ENCODE measurements around the gene MTUS2. TPM values are rescaled to one million over a fixed set of nuclear protein-coding genes. Genes with fewer than 3 reads are reported as not detected.

Gene MTUS2
- total and polyA plus RNA-seq, 2 of the 8 experiments (the other 6 are each of a cell fraction or from before 2014, with no cell fraction given): 0.18 to 0.80 TPM

- no peak for FAIRE-seq
- CTCF ChIA-PET (ENCODE audit: partially characterized antibody): interaction anchor here (0.9 kb wide), 1 partner anchor 14 kb away, joined by 4 read pairs; no protein-coding TSS in a partner anchor
- TF ChIP-seq BACH1 (IDR thresholded peaks at IDR 0.05; ENCODE audit: low read length) (no peak), KDM1A (IDR thresholded peaks at IDR 0.05; ENCODE audit: borderline replicate concordance, low read length) (no peak), SIN3A (conservative IDR thresholded peaks at IDR 0.05 in 1 of 2, IDR thresholded peaks at IDR 0.05 in 1 of 2; ENCODE audit: low read depth in 1 of 2, low read length in 2 of 2) (no peak), CEBPB (IDR thresholded peaks at IDR 0.05; ENCODE audit: low read depth, low read length) (no peak), RAD21 (IDR thresholded peaks at IDR 0.05 in 1 of 2, conservative IDR thresholded peaks at IDR 0.05 in 1 of 2; ENCODE audit: low read depth in 2 of 2, low read length in 2 of 2) (no peak), TAF1 (IDR thresholded peaks at IDR 0.05; ENCODE audit: low read depth, low read length) (no peak), CBX8 (IDR thresholded peaks at IDR 0.05; ENCODE audit: borderline replicate concordance, low read depth, low read length) (no peak), ZNF274 (IDR thresholded peaks at IDR 0.05; ENCODE audit: borderline replicate concordance, extremely low read depth, low read length) (no peak), EGR1 (IDR thresholded peaks at IDR 0.05; ENCODE audit: borderline replicate concordance, low read depth, low read length) (no peak), PHF8 (conservative IDR thresholded peaks at IDR 0.05; ENCODE audit: low read depth, low read length) (no peak), SUZ12 (IDR thresholded peaks at IDR 0.05; ENCODE audit: low read length) (no peak), FOSL1 (IDR thresholded peaks at IDR 0.05; ENCODE audit: insufficient read depth, low read depth, low read length) (no peak)
- TF ChIP-seq, protein P1, sequence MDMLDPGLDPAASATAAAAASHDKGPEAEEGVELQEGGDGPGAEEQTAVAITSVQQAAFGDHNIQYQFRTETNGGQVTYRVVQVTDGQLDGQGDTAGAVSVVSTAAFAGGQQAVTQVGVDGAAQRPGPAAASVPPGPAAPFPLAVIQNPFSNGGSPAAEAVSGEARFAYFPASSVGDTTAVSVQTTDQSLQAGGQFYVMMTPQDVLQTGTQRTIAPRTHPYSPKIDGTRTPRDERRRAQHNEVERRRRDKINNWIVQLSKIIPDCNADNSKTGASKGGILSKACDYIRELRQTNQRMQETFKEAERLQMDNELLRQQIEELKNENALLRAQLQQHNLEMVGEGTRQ (IDR thresholded peaks at IDR 0.05; ENCODE audit: low read length): no peak
These were observed 208.7 kb downstream of the MTUS2 start for GRCh38 chr13:29028868-29029267.

More at GRCh38 chr13:29028868-29029267, 208.7 kb downstream of the MTUS2 start:
- 89% methylated on average over 5 of the region's 5 CpGs; no CpG with 5 or more reads in 1 of the 2 experiments for WGBS, 2 experiments (ENCODE audit: extremely low coverage in 1 of 2, insufficient coverage in 1 of 2, insufficient read length in 1 of 2, insufficient replicate concordance in 2 of 2, low coverage in 1 of 2, low lambda C conversion rate in 2 of 2, missing lambda C conversion rate in 1 of 2)
- H2BK12ac ChIP-seq (ENCODE audit: low read depth, low read length): no peak overlapping the region
- no peak overlapping the region for H3K18ac ChIP-seq (ENCODE audit: extremely low read depth, low read length)
- H2BK15ac ChIP-seq (ENCODE audit: low read length): no peak overlapping the region
- no peak overlapping the region for H3K23ac ChIP-seq (ENCODE audit: insufficient read length)
- POLR2A ChIA-PET (ENCODE audit: partially characterized antibody): no interaction called here
- no peak overlapping the region for H3K4me2 ChIP-seq (ENCODE audit: insufficient read depth in 1 of 2, low read depth in 2 of 2, low read length in 2 of 2)
- H3K36me3 ChIP-seq (ENCODE audit: control insufficient read depth in 2 of 4, insufficient read depth in 4 of 4, low read length in 3 of 4): no peaks in the 10 kb centered on the region
- no peaks in the 10 kb centered on the region; a peak in 1 of 4 replicates for H3K9me3 ChIP-seq (ENCODE audit: insufficient read depth in 2 of 2, low read depth in 1 of 2, low read length in 1 of 2)
- no peaks in the 10 kb centered on the region for H3K79me1 ChIP-seq (ENCODE audit: low read depth, low read length)
- no peak for DNase-seq (ENCODE audit: low read depth in 1 of 2, low spot score in 2 of 2)
- no peaks in the 10 kb centered on the region for H3K27me3 ChIP-seq (replicated peaks in 1 of 4; ENCODE audit: control insufficient read depth in 3 of 4, extremely low read depth in 1 of 4, insufficient read depth in 3 of 4, low read length in 3 of 4)
- H3K23me2 ChIP-seq (ENCODE audit: low read depth, low read length): no peaks in the 10 kb centered on the region
- no peak overlapping the region for H3K9ac ChIP-seq (replicated peaks in 1 of 4; ENCODE audit: extremely low read depth in 1 of 4, low read depth in 3 of 4, low read length in 3 of 4)
- H3K4me3 ChIP-seq (ENCODE audit: extremely low read depth in 1 of 4, insufficient read depth in 2 of 4, low read depth in 3 of 4, low read length in 4 of 4): no peak overlapping the region
- no peak overlapping the region for H3K56ac ChIP-seq (replicated peaks; ENCODE audit: insufficient read length, low read depth, low read length)
- no peaks in the 10 kb centered on the region for H4K20me1 ChIP-seq (replicated peaks in 1 of 2; ENCODE audit: control insufficient read depth in 1 of 2, insufficient read depth in 2 of 2, low read length in 2 of 2)
- H4K5ac ChIP-seq (ENCODE audit: insufficient read length, low read depth, low read length): no peak overlapping the region
- H4K8ac ChIP-seq (ENCODE audit: extremely low read depth, insufficient read depth, low read length): no peak overlapping the region; the same call in 1 of the 2 replicates
- no peak overlapping the region for H3K4ac ChIP-seq (replicated peaks; ENCODE audit: insufficient read length, low read depth, low read length)
- no peak overlapping the region for H3K14ac ChIP-seq (ENCODE audit: insufficient read length)
- H4K91ac ChIP-seq (replicated peaks; ENCODE audit: insufficient read length, low read length): no peak overlapping the region
- H2BK120ac ChIP-seq (replicated peaks; ENCODE audit: low read depth, low read length): no peak overlapping the region
- no peak overlapping the region for H2AFZ ChIP-seq (ENCODE audit: low read length)
- no peak overlapping the region for H3K27ac ChIP-seq (ENCODE audit: low read depth, low read length)
- no peaks in the 10 kb centered on the region for H3K79me2 ChIP-seq (ENCODE audit: control insufficient read depth in 1 of 2, insufficient read depth in 2 of 2, low read length in 2 of 2)
- H2BK5ac ChIP-seq (ENCODE audit: low read depth, low read length): no peak overlapping the region
- no peak overlapping the region for H2AK5ac ChIP-seq (ENCODE audit: low read depth, low read length)
- peaks cover 0 to 2% (median 0%) of the 10 kb centered on the region in 4 experiments; a peak in 1 of 7 replicates for H3K4me1 ChIP-seq (replicated peaks in 1 of 4; ENCODE audit: control insufficient read depth in 3 of 4, insufficient read depth in 4 of 4, low read length in 3 of 4)
- H2BK20ac ChIP-seq (ENCODE audit: low read length): no peak overlapping the region
